ENCODE measurements around the gene ANKLE1. TPM values are rescaled to one million over a fixed set of nuclear protein-coding genes. Genes with fewer than 3 reads are reported as not detected.
"Not testable (repeated sequence)": the region's sequence is repeated elsewhere in the genome, so short reads cannot be mapped to it uniquely, and the experiment has no call there.

ANKLE1 gene
- total RNA-seq, 3 donors from 2014 or later, result 0.96 to 1.6 (median 1.0) TPM

DNA sequence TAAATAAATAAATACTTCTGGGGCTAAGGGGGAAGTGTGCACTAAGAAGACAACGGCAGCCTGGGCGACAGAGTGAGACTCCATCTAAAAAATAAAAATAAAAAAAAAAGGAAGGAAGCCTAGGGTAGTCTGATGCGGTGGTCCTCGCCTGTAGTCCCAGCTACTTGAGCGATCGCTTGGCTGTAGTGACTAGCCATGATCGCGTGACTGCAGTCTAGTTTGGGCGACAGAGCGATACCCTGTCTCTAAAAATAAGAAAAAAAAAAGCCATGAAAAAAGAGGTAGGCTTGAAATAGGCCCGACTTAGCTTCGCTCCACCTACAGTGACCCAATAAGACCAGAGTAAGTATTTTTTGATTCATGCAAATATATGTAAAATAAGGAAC lies 15.1 kb upstream of the ANKLE1 start:
- intact Hi-C loops (cut with DNase I; ENCODE audit: low total_unique reads), result loop anchor here (5.0 kb wide), 1 partner anchor 639 kb away; the partner anchor contains the start of gene MED26
- no peaks in the 10 kb centered on the region for H3K27me3 ChIP-seq
- H3K27ac ChIP-seq, result peak overlapping the region in 1 of 2 donors; percentile 78
- H3K36me3 ChIP-seq, result no peaks in the 10 kb centered on the region
- no peak for TF ChIP-seq POLR2AphosphoS5 (IDR thresholded peaks at IDR 0.05)
- peaks cover 0 to 5% of the 10 kb centered on the region in 2 donors for H3K4me1 ChIP-seq
- H3K4me3 ChIP-seq, result peak overlapping the region in 1 of 3 donors; percentile 94
- DNase-seq (ENCODE audit: low spot score in 2 of 2), result no peak
- no peaks in the 10 kb centered on the region for H3K9me3 ChIP-seq

- intact Hi-C loops (cut with DNase I; ENCODE audit: low total_unique reads), result loop anchor here (5.0 kb wide), 1 partner anchor 640 kb away; the partner anchor contains the start of gene MED26
- Histone ChIP-seq H3K4me1 (peaks cover 0 to 5% of the 10 kb centered on the region in 2 donors), H3K4me3 (peak within 1 kb of the TSS; percentile 75 to 94 (median 92)), H3K27ac (peak within 1 kb of the TSS in 1 of 2 donors; percentile 78), H3K27me3 (no peaks in the 10 kb centered on the region), H3K36me3 (no peaks in the 10 kb centered on the region), H3K9me3 (no peaks in the 10 kb centered on the region)
- DNase-seq (ENCODE audit: low spot score in 2 of 2), result peak; percentile 89 to 99
- TF ChIP-seq POLR2A (IDR thresholded peaks at IDR 0.05) (peak; percentile 22), POLR2AphosphoS5 (IDR thresholded peaks at IDR 0.05) (peak in 2 of 3 donors; percentile 69 to 84), CTCF (IDR thresholded peaks at IDR 0.05) (peak in 2 of 3 donors; percentile 8 to 20)
Measured at GRCh38 chr19:17266975-17267788, 14.5 kb upstream of the ANKLE1 start, which contains the start of gene BABAM1. BABAM1 (plus strand) TSS chr19:17267443; CDS start chr19:17268807, 1,364 bp downstream.

DNA sequence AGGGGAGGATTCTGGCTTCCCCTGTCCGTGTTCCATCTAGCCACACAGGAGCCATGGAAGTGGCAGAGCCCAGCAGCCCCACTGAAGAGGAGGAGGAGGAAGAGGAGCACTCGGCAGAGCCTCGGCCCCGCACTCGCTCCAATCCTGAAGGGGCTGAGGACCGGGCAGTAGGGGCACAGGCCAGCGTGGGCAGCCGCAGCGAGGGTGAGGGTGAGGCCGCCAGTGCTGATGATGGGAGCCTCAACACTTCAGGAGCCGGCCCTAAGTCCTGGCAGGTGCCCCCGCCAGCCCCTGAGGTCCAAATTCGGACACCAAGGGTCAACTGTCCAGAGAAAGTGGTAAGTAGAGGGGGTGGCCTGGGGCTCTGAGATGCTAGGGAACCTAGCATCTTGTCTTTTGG lies 12.9 kb upstream of the ANKLE1 start:
- DNase-seq (ENCODE audit: low spot score in 2 of 2), result no peak
- intact Hi-C loops (cut with DNase I; ENCODE audit: low total_unique reads), result loop anchor here (5.0 kb wide), 1 partner anchor 641 kb away; the partner anchor contains the start of gene MED26
- TF ChIP-seq POLR2A (IDR thresholded peaks at IDR 0.05), result no peak
- no peak for TF ChIP-seq POLR2AphosphoS5 (IDR thresholded peaks at IDR 0.05)
- TF ChIP-seq CTCF (IDR thresholded peaks at IDR 0.05), result no peak
- Histone ChIP-seq H3K27me3 (no peaks in the 10 kb centered on the region), H3K36me3 (no peaks in the 10 kb centered on the region), H3K4me3 (no peak overlapping the region), H3K9me3 (no peaks in the 10 kb centered on the region), H3K27ac (no peak overlapping the region), H3K4me1 (peaks cover 0 to 5% of the 10 kb centered on the region in 2 donors)

- H3K36me3 ChIP-seq; H3K9me3 ChIP-seq; H3K4me3 ChIP-seq; H3K4me1 ChIP-seq; DNase-seq (ENCODE audit: low spot score in 2 of 2); H3K27ac ChIP-seq; H3K27me3 ChIP-seq; intact Hi-C loops (cut with DNase I; ENCODE audit: low total_unique reads): not testable (repeated sequence)
Measured at GRCh38 chr19:17274892-17275291, 6.8 kb upstream of the ANKLE1 start.

GRCh38 chr19:17275441-17276175 lies 6.1 kb upstream of the ANKLE1 start:
- H3K27ac ChIP-seq, result no peak overlapping the region
- H3K4me3 ChIP-seq, result no peak overlapping the region
- H3K4me1 ChIP-seq, result no peaks in the 10 kb centered on the region
- no peaks in the 10 kb centered on the region for H3K36me3 ChIP-seq
- intact Hi-C loops (cut with DNase I; ENCODE audit: low total_unique reads), result no loop called here
- no peaks in the 10 kb centered on the region for H3K27me3 ChIP-seq
- no peaks in the 10 kb centered on the region for H3K9me3 ChIP-seq
- TF ChIP-seq POLR2AphosphoS5 (IDR thresholded peaks at IDR 0.05) (no peak), POLR2A (IDR thresholded peaks at IDR 0.05) (no peak)
- no peak for DNase-seq (ENCODE audit: low spot score in 2 of 2)

DNA sequence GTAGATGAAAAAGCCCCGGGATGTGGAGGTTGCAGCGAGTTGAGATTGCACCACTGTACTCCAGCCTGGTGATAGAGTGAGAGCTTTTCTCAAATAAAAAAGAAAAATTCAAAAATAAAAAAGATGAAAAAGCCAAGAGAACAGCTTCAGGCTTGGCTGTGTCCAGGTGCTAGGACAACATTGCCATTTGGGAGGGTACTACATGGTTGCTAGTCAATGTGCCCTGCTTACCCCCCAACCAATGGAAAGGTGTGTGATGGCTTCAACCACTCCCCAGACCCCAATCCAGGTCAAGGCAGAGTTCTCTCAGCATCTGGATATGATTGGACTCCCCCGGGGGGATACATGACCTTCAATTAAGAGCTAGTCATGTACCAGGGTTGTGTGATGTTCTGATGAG lies 2.3 kb upstream of the ANKLE1 start:
- no peaks in the 10 kb centered on the region for H3K36me3 ChIP-seq
- H3K27me3 ChIP-seq, result peaks cover 7 to 15% of the 10 kb centered on the region in 2 donors
- intact Hi-C loops (cut with DNase I; ENCODE audit: low total_unique reads), result no loop called here
- DNase-seq (ENCODE audit: low spot score in 2 of 2), result no peak
- H3K9me3 ChIP-seq, result no peaks in the 10 kb centered on the region
- TF ChIP-seq CTCF (IDR thresholded peaks at IDR 0.05) (no peak), POLR2AphosphoS5 (IDR thresholded peaks at IDR 0.05) (no peak), POLR2A (IDR thresholded peaks at IDR 0.05) (no peak)
- peaks cover 5 to 13% of the 10 kb centered on the region in 2 donors for H3K4me1 ChIP-seq
- no peak overlapping the region for H3K4me3 ChIP-seq
- H3K27ac ChIP-seq, result no peak overlapping the region
